ENCODE results near the gene ERBB3.

The ERBB3 gene

DNA sequence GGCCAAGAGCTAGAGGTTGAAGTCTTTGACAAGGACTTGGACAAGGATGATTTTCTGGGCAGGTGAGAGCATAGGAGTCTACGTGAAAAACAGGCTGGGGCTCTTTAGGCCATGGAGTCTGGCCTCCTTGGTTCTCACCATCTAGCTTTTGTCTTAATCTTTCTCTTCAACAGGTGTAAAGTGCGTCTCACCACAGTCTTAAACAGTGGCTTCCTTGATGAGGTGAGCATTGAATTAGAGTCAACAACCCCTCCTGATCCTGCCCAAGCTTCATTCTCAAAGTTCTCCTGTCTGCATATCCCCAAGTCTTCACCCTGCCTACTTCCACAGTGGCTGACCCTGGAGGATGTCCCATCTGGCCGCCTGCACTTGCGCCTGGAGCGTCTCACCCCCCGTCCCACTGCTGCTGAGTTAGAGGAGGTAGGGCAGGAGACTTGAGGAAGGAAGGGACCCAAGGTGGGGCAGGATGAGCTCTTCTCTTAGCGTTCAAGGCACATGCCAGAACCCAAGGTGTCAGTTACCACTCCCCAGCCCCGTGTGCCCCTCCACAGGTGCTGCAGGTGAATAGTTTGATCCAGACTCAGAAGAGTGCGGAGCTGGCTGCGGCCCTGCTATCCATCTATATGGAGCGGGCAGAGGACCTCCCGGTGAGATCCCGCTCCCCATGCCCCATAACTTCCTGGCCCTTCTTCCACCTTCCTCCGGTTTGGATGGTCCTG lies 58.0 kb downstream of the ERBB3 start:
- no peak for DNase-seq (ENCODE audit: low read depth)

DNA sequence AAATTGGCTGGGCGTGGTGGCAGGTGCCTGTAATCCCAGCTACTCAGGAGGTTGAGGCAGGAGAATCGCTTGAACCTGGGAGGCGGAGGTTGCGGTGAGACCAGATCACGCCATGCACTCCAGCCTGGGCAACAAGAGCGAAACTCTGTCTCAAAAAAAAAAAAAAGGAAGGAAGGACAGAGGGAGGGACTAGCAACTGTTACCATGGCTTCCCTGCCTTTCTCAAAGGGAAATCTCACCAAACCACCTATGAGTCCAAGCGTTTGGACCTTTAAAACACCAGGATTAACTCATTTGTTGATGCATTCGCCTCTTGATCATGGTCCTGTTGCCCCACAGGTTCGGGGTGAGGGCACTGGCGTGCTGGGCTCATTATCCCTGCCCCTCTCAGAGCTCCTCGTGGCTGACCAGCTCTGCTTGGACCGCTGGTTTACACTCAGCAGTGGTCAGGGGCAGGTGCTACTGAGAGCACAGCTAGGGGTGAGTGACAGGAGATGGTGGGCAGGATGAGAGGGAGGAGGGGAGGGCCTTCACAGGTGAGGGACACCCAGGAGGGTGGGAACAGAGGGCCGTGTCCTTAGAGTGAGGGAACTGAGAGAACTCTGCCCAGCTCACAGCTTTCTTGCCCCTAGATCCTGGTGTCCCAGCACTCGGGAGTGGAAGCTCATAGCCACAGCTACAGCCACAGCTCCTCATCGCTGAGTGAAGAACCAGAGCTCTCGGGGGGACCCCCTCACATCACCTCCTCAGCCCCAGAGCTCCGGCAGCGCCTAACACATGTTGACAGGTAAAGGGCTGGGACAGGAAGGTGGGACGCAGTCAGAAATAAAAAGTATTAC lies 62.2 kb downstream of the ERBB3 start:
- no peak for DNase-seq (ENCODE audit: low read depth)

DNA sequence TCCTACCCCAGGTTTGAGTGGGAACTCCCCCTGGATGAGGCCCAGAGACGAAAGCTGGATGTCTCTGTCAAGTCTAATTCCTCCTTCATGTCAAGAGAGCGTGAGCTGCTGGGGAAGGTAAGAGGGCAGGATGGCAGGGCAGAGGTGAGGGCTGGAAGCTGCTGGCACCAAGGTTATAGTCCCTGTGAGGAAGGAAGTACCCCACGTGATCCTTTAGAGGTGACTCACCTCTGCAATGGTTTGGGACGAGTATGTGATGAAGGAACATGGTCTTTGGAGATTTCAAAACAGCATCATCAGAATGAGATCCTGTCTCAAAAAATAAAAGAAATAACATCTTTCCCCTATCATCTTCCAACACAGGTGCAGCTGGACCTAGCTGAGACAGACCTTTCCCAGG lies 63.3 kb downstream of the ERBB3 start:
- no peak for DNase-seq (ENCODE audit: low read depth)

DNA sequence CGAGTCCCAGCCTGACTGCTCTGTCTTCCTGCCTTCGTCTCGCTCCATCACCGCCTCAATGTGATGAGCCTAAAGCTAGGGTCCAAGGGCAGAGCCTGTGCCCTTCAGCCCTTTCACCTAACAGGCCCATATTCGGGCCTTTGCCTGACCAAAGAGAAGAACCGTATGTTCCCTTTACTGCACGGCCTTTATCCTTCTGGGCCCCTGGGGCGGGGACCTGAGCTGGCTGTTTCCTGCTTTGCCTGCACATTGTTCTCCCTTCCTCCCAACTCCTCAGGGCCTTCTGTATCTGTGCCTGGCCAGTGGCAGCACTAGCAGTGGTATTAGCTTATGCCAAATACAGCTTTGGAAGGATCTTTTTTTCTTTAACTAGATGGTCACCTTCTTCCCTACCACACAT lies 63.9 kb downstream of the ERBB3 start:
- DNase-seq (ENCODE audit: low read depth), result no peak

DNA sequence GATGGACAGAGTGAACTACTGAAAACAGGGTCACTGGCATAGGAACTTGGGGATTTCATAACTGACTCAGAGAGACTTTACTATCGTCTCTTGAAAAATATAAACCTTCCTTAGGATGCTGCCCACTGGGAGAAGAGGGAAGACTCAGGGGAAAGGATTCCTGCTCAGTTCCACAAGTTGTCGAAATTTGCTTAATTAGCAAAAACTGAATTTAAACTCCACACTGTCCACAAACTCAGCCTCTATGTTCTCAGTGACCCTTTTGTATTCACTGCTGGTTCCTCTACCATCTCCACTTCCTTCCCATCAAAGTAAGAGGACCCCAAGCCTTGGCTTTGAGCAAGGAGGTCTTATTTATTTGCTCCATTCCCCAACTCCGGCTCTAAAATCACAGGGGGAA lies 65.3 kb downstream of the ERBB3 start:
- no peak for DNase-seq (ENCODE audit: low read depth)

DNA sequence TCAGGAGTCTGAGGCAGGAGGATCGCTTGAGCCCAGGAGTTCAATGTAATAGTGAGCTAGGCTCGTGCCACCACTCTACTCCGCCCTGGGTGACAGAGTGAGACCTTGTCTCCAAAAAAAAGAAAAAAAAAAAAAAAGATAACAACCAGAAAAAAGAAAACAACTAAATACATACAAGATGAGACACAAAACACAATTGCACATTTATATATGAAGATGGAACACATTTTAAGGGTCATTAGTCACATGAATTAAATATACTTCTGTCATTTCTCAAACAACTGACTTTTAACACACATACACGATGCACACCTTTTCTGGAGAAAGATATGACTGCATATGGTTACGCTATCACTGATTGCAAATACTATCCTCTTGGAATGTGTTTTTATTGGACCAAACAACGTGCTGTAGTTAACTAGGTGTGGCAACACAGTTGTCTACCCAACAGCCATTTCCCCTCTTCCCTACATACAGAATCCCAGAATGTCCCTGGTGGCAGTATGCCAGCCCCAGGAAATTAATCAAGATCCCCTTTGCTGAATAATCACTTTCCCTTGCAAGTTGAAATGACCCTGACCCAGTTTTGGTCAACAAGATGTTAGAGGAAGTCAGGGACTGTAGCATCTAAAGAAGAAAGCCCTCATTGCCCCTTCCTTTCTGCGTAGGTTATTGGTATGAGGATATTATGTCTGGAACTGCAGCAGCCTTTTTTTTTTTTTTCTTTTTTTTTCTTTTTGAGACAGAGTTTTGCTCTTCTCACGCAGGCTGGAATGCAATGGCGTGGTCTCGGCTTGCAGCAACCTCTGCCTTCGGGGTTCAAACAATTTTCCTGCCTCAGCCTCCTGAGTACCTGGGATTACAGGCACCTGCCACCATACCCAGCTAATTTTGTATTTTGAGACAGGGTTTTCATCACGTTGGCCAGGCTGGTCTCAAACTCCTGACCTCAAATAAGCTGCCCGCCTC lies 66.8 kb downstream of the ERBB3 start:
- DNase-seq (ENCODE audit: low read depth), result no peak

DNA sequence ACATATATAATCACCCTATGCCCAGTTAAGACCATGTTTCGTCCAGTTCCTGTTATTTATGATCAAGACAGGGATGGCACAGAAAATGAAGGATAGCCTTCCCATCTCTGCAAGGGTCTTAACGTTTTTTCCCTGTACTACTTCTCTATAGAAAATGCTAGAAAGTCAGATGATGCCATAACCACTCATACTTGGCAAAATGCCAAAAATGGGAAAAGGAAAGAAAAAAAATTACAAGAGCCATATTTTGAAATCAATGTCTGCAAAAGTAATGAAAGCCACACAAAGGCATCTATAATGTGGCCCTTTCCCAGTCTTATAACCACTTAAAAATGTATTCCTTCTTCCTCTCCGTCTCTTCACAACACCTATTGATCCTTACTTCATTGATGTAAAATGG lies 70.6 kb downstream of the ERBB3 start:
- no peak for DNase-seq (ENCODE audit: low read depth)

DNA sequence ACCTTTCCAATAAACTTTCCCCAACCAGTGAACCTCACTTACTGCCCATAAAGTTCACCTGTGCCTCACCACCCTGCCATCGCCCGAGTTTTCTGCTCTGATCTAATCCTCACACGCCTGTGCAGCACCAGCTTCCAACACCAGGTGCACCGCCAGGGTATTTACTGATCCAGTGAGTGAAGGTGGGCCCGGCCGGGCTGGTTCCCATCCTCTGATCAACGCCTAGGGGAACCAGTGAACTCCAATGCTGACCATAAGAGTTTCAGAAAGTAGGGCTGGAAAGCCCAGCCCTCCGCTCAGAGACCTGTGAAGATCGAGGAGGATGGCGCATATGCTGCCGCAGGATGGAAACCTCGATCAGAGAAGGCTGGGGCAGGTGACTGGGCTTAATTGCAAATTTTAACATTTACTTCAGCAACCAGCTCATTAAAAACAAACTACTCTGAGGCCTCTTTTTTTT lies 71.7 kb downstream of the ERBB3 start:
- DNase-seq (ENCODE audit: low read depth), result peak; percentile 45

DNA sequence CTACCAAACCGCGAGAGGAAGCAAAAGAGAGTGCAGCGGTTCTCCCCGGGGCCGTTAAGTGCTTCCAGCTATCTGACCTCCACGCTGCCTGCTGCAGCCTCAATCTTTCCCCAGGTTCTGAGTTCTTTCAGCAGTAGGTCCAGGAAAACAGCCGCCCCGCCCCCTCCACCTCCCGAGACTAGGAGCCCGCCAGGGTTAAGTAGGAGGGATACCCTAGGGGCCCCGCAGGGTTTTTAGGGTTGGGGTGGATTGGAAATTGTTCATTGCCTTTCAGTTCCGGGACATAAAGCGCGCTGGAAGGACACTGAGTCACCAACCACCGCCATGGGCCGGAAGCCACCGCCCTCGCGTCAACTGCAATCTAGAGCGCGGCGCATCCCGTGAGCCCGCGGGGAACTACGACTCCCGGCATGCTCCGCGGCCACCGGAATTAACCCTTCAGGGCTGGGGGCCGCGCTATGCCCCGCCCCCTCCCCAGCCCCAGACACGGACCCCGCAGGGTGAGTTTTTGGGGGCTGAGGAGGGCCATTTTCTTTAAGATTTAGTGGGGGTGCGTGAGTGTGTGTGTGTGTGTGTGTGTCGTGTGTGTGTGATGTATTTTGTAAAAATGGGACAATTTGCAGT lies 72.3 kb downstream of the ERBB3 start, which contains the start of gene MYL6B:
Gene MYL6B (plus strand): TSS at position 456 of the 624 bp plus-strand sequence. CDS start 1,332 bp downstream, outside the sequence.
- peak; percentile 86 for DNase-seq (ENCODE audit: low read depth)

Data from activated T-helper 1 cell treated with Interleukin-2 at 50 U/mL for 16 hours (primary cell).